ENCODE measurements around the gene KLHL5. TPM values are rescaled to one million over a fixed set of nuclear protein-coding genes. Genes with fewer than 3 reads are reported as not detected.

The KLHL5 gene
- total RNA-seq, 2 donors from 2014 or later: 34.3 to 44.4 TPM

DNA sequence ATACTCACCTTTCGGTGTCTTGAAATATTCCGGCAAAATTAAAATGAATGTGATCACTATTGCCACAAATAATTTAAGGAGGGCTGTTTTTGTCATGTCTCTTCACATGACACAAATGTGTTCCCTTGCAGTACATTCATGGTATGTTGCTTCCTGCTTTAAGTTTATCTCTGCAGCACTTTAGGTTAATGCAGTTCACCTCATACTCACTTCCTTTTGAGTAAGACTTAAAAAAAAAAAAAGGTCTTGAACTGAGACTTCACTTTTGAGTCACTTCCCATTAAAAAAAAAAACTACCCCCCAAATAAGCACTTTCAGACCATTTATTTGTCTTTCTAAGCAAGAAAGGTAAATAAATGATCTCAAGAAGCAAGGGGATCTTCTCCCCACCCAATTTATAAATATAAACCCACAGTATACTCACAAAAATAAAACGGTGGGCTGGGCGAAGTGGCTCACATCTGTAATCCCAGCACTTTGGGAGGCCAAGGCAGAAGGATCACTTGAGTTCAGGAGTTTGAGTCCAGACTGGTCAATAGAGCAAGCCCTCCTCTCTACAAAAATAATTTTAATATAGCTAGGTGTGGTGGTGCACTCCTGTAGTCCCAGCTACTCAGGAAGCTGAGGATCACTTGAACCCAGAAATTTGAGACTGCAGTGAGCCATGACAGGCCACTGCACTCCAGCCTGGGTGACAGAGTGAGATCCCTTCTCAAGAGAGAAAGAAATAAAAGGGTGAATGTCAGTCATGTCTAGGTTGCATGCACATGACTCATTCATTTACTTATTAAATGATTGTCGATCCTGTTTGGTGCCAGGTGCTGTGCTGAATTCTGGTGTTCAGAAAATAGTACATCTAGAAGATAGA lies 29.6 kb upstream of the KLHL5 start, which contains the start of gene TMEM156:
TMEM156 (minus strand) TSS at position 192 of the 868 bp plus-strand sequence; CDS start at position 96, 96 bp downstream.
- no peaks in the 10 kb centered on the region for H3K36me3 Mint-ChIP-seq (ENCODE audit: low read depth)
- peaks cover 26% of the 10 kb centered on the region for H3K4me1 Mint-ChIP-seq
- no peaks in the 10 kb centered on the region for H3K9me3 ChIP-seq (ENCODE audit: control insufficient read depth, low read length, poor library complexity, severe bottlenecking)
- peak within 1 kb of the TSS; percentile 93 for H3K27ac Mint-ChIP-seq
- no peaks in the 10 kb centered on the region for H3K27me3 Mint-ChIP-seq
- peak within 1 kb of the TSS; percentile 90 for H3K4me3 Mint-ChIP-seq
- peak; percentile 85 for ATAC-seq
- DNase-seq: no peak

DNA sequence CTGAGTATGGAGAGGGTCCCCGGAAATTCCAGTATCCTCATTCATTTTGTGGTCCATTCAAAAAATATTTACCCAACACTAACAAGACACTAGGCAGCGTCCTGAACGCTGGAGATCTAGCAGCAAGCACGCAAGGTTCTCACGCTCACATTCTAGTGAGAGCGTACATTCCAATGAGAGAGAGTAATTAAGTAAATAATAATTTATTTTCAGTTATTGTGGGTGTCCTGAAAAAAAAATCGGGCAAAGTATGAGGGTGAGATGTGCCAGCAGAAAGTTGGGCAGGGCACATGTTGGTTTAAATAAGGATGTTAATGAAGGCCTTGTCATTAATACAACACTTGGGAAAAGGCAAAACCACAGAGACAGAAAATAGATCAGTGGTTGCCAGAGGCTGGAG lies 25.9 kb upstream of the KLHL5 start:
- peak overlapping the region; percentile 72 for H3K27ac Mint-ChIP-seq
- H3K4me1 Mint-ChIP-seq: peaks cover 23% of the 10 kb centered on the region
- H3K4me3 Mint-ChIP-seq: no peak overlapping the region
- no peak for ATAC-seq
- H3K36me3 Mint-ChIP-seq (ENCODE audit: low read depth): no peaks in the 10 kb centered on the region
- H3K9me3 ChIP-seq (ENCODE audit: control insufficient read depth, low read length, poor library complexity, severe bottlenecking): no peaks in the 10 kb centered on the region
- no peak for DNase-seq
- H3K27me3 Mint-ChIP-seq: no peaks in the 10 kb centered on the region

DNA sequence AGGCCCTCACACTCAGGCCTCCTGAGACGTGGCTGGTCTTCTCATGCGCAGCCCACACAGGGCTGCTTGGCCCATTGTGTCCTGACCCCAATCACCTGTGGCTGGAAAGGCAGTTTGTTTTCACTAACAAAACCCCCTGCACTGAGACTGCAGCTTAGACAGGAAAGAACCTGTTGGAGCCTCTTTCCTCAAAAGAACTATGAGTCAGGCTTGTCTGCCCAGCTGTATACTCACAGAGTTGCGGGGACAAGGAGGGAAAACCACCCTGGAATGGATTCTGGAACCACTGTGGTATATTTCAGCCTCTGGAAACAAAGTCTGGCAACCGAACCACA lies 24.6 kb upstream of the KLHL5 start:
- Mint-ChIP-seq H3K27ac (peak overlapping the region; percentile 72), H3K27me3 (no peaks in the 10 kb centered on the region), H3K4me1 (peaks cover 23% of the 10 kb centered on the region), H3K4me3 (no peak overlapping the region), H3K36me3 (ENCODE audit: low read depth) (no peaks in the 10 kb centered on the region)
- no peak for DNase-seq
- H3K9me3 ChIP-seq (ENCODE audit: control insufficient read depth, low read length, poor library complexity, severe bottlenecking): no peaks in the 10 kb centered on the region
- ATAC-seq: no peak

DNA sequence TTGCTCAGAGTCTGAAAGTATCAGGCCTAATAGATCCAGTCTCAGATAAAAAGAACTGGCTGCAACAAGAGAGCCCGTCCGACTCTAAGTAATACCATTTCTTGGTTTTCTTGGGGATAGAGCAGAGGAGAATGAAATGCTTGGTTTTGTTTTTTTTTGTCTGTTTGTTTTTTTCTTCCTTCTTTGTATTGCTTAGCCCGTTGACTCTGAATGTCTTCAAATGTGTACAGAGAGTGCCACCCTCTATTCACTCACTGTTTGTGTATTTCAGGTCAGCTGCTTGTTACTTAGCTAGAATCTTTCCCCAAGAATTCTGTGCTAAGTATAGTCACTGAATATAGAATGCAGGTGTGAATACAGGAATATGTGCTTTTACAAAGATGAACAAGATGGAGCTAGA lies 24.1 kb upstream of the KLHL5 start:
- no peak overlapping the region for H3K4me3 Mint-ChIP-seq
- ATAC-seq (no peak), DNase-seq (no peak)
- H3K27ac Mint-ChIP-seq: peak overlapping the region; percentile 45
- no peaks in the 10 kb centered on the region for H3K27me3 Mint-ChIP-seq
- H3K9me3 ChIP-seq (ENCODE audit: control insufficient read depth, low read length, poor library complexity, severe bottlenecking): no peaks in the 10 kb centered on the region
- peaks cover 24% of the 10 kb centered on the region for H3K4me1 Mint-ChIP-seq
- no peaks in the 10 kb centered on the region for H3K36me3 Mint-ChIP-seq (ENCODE audit: low read depth)

DNA sequence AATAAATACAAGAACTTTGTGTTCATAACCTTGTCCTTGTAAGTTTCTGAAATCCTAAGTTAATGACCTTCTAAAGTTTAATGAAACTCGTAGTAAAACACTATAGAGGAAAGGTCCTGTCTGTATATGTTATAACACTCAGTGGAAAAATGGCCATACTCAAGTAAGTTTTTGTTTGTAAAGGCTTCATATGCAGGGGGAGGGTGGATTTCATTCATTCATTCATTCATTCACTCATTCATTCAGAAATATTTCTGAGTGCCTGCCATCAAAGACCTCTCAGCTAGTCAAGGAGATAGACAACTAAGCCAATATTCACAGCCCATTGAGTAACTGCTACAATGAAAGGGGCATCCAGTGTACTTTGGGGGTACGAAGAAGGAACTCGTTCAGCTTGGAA lies 22.9 kb upstream of the KLHL5 start:
- no peaks in the 10 kb centered on the region for H3K36me3 Mint-ChIP-seq (ENCODE audit: low read depth)
- no peak overlapping the region for H3K27ac Mint-ChIP-seq
- H3K9me3 ChIP-seq (ENCODE audit: control insufficient read depth, low read length, poor library complexity, severe bottlenecking): no peaks in the 10 kb centered on the region
- peaks cover 26% of the 10 kb centered on the region for H3K4me1 Mint-ChIP-seq
- ATAC-seq (no peak), DNase-seq (no peak)
- H3K4me3 Mint-ChIP-seq: no peak overlapping the region
- H3K27me3 Mint-ChIP-seq: no peaks in the 10 kb centered on the region

DNA sequence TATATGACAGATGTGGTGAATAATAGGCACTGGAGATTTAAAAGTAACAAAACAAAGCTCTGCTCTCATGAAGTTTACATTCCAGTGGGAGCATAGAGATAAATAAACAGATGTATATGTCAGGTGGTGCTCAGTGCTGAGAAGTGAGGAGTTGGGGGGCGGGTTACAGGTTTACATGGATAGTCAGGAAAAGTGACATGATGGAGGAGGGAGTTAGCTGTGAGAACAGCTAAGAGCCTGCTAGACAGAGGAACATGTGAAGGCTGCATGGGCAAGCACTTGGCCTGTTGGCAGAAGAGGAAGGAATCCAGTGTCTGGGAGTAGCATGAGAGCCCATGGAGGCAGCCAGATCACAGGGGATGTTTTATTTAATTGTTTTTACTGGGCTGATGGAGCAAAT lies 19.7 kb upstream of the KLHL5 start:
- H3K9me3 ChIP-seq (ENCODE audit: control insufficient read depth, low read length, poor library complexity, severe bottlenecking): no peaks in the 10 kb centered on the region
- Mint-ChIP-seq H3K27me3 (no peaks in the 10 kb centered on the region), H3K36me3 (ENCODE audit: low read depth) (no peaks in the 10 kb centered on the region), H3K4me3 (no peak overlapping the region), H3K4me1 (peaks cover 38% of the 10 kb centered on the region), H3K27ac (peak overlapping the region; percentile 90)
- no peak for DNase-seq
- ATAC-seq: no peak

DNA sequence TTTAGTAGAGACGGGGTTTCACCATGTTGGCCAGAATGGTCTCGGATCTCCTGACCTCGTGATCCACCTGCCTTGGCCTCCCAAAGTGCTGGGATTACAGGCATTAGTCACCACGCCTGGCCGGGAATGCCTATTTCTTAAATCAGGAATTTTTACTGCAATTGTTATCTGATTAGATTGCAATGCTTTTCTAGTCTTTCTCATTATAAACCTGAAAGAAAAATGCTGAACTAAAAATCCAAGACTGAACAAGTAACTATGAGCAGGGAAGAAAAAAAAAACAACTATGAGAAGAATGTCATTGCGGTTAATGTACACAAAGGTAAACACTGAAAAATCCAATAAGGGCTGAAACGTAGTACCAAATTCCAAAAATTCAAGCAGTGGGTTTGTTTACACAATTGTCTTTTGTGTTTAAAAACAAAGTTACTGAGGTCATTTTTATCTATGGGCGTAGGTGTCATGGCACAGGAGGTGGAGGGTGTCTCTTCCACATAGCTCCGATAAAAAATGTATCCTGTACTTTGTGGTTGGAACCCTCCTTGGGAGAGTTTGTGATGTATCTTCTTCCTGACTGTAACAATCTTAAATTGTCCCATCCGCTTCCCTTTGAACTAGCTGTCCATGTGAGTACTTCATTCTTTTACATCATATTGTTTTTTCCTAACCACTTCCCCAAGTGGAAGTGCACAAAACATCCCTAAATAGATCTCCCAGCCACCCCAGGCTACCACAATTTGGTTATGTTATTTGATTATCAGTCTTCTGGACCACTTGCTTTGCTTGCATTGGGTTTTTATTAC lies 18.8 kb upstream of the KLHL5 start:
- peak overlapping the region; percentile 89 for H3K4me3 Mint-ChIP-seq
- H3K9me3 ChIP-seq (ENCODE audit: control insufficient read depth, low read length, poor library complexity, severe bottlenecking): no peaks in the 10 kb centered on the region
- H3K27me3 Mint-ChIP-seq: no peaks in the 10 kb centered on the region
- peak overlapping the region; percentile 90 for H3K27ac Mint-ChIP-seq
- ATAC-seq (no peak), DNase-seq (no peak)
- peaks cover 40% of the 10 kb centered on the region for H3K4me1 Mint-ChIP-seq
- H3K36me3 Mint-ChIP-seq (ENCODE audit: low read depth): no peaks in the 10 kb centered on the region

DNA sequence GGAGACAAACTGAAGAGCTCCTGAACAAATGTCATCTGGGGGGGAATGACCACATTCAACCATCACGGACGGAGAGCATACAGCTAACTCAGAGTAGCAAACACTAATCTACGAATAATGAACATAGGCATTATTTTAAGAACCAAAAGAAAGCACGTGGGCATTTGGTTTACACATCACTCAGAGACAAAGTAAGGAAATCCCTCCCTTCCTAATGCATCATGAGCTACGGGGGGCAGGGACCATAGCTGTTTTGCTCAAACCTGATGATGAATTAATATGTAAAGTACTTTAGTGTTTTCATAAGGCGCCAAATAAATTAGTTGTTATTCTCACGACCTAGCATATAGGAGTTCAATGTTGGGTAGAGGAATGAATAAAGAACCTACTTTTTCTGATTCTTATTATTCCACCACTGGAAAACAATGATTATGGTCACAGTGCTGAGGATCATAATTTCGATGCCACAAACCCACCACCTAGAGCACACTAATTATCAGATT lies 18.1 kb upstream of the KLHL5 start:
- H3K9me3 ChIP-seq (ENCODE audit: control insufficient read depth, low read length, poor library complexity, severe bottlenecking): no peaks in the 10 kb centered on the region
- Mint-ChIP-seq H3K27me3 (no peaks in the 10 kb centered on the region), H3K36me3 (ENCODE audit: low read depth) (no peaks in the 10 kb centered on the region), H3K4me1 (peaks cover 43% of the 10 kb centered on the region), H3K4me3 (peak overlapping the region; percentile 89), H3K27ac (peak overlapping the region; percentile 90)
- ATAC-seq: no peak
- no peak for DNase-seq

DNA sequence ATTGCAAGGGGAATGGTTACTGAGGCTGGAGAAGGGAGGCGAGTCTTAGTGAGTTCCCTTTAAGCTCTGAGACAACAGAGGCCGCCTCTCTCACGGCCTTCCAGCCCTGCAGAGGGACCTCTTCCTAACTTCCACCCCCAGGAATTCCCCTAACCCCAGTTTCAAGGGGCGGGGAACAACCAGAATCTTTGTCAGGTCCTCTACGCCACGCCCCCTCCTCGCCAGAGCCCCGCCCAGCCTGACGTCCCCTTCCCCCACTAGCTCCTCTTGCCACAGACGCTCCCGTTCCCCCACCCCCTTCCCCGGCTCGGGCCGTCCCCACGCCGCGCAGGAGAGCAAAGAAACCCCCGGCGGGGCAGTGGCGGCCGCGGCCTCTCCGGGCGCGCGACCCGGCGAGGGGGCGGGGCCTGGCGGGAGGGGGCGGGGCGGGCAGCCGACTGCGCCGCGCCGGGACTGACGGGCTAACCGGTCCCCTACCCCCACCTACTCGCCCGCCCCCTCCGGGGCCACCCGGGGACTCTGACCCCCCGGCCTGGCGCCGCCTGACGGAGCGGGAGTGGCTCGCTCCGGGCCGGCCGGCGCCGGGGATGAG lies 17.6 kb upstream of the KLHL5 start:
- H3K27ac Mint-ChIP-seq: peak overlapping the region; percentile 90
- no peaks in the 10 kb centered on the region for H3K9me3 ChIP-seq (ENCODE audit: control insufficient read depth, low read length, poor library complexity, severe bottlenecking)
- no peaks in the 10 kb centered on the region for H3K36me3 Mint-ChIP-seq (ENCODE audit: low read depth)
- no peaks in the 10 kb centered on the region for H3K27me3 Mint-ChIP-seq
- peaks cover 43% of the 10 kb centered on the region for H3K4me1 Mint-ChIP-seq
- peak; percentile 90 for ATAC-seq
- peak; percentile 95 to 99 (median 95) for DNase-seq
- peak overlapping the region; percentile 89 for H3K4me3 Mint-ChIP-seq

DNA sequence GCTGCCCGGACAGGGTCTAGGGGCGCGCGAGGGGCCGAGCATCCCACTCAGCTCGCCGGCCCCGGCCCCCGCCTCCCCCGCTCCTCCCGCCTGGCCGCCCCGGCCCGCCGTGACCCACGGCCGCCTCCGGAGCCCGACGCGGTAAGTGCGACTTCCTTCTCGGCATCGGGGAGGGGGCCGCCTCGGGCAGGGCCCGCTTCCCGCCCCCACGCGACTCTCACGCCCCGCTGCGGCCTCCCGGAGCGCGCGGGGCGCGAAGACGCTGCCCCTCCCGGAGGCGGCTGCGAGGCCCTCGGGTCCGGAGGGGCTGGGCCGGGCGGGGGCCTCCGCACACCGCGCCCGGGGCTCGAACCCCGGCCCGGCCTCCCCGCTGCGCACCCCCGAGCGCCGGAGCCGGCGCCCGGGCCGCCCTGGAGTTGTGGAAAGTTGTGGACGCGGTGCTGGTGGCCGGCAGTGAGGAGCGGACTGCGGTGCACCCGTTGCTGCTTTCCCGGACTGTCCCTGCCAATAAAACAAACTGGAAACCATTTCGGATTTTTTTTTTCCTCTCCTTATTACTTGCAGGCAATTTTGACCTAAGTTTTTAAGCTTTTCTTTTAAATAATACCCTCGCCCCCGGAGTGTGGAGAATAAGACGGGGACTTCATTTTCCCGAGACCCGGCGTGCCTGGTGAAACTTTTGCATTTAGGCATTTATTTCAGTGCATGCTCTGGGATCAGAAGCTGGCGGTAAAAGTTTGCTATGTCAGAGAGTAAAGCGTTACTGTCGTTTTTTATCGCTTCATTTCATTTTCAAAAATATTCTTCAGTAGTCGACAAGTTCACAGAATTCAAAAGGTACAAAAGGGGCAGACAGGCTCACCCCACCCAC lies 16.8 kb upstream of the KLHL5 start:
- H3K9me3 ChIP-seq (ENCODE audit: control insufficient read depth, low read length, poor library complexity, severe bottlenecking): no peaks in the 10 kb centered on the region
- H3K4me1 Mint-ChIP-seq: peaks cover 43% of the 10 kb centered on the region
- ATAC-seq (peak; percentile 13), DNase-seq (peak in 1 of 3 donors; percentile 27)
- H3K27me3 Mint-ChIP-seq: no peaks in the 10 kb centered on the region
- peak overlapping the region; percentile 94 for H3K4me3 Mint-ChIP-seq
- peak overlapping the region; percentile 95 for H3K27ac Mint-ChIP-seq
- no peaks in the 10 kb centered on the region for H3K36me3 Mint-ChIP-seq (ENCODE audit: low read depth)

DNA sequence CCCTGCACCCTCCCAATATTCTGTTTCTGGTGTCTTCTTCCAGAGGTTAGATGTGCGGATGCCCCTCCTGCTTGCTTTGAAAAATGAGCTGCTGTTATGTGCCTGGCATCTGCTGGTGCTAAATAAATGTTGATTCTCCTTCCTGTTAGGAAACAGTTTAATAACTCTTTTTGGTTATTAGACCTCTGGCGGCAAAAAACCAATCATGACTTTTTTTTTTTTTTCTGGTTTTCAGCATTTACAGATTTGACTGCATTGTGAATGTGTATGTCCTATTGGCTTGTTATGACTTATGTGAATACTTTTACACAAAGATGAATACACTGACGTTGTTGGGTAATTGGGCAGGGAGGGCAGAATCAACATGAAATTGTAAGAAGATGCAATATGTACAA lies 16.2 kb upstream of the KLHL5 start:
- Mint-ChIP-seq H3K27ac (peak overlapping the region; percentile 95), H3K36me3 (ENCODE audit: low read depth) (no peaks in the 10 kb centered on the region), H3K4me1 (peaks cover 45% of the 10 kb centered on the region), H3K4me3 (peak overlapping the region; percentile 94), H3K27me3 (no peaks in the 10 kb centered on the region)
- no peak for ATAC-seq
- DNase-seq: no peak
- H3K9me3 ChIP-seq (ENCODE audit: control insufficient read depth, low read length, poor library complexity, severe bottlenecking): no peaks in the 10 kb centered on the region

DNA sequence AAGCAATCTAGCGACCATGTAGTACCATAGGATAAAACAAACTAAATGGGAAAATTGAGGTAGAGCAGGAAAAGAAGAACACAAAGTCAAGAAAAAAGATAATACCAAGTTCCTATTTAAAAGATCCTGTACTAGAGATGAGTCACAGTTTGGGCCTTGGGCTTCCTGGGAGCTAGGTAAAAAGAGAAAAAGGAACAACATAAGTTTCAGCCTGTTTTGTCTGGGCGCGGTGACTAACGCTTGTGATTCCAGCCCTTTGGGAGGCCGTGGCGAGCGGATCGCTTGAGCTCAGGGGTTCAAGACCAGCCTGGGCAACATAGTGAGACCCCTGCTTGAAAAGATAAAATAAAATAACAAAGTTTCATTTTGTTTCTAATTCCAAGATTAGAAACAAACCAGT lies 15.8 kb upstream of the KLHL5 start:
- peaks cover 50% of the 10 kb centered on the region for H3K4me1 Mint-ChIP-seq
- ATAC-seq: no peak
- peak overlapping the region; percentile 94 for H3K4me3 Mint-ChIP-seq
- no peaks in the 10 kb centered on the region for H3K27me3 Mint-ChIP-seq
- DNase-seq: no peak
- H3K9me3 ChIP-seq (ENCODE audit: control insufficient read depth, low read length, poor library complexity, severe bottlenecking): no peaks in the 10 kb centered on the region
- no peaks in the 10 kb centered on the region for H3K36me3 Mint-ChIP-seq (ENCODE audit: low read depth)
- H3K27ac Mint-ChIP-seq: peak overlapping the region; percentile 95

Measured in T-helper 17 cell (primary cell).